HG03432 (cell line): ENCODE measurements around the gene ZNF311.
A peak's percentile ranks its signal among the peaks of the same experiment; 100 is the strongest.
"Not testable (repeated sequence)": the region's sequence is repeated elsewhere in the genome, so short reads cannot be mapped to it uniquely, and the experiment has no call there.

ENCODE experiments used
- ATAC-seq: cut with Tn5 transposase; IDR thresholded peaks from one replicate; pipeline ENCODE4 v1.9.1; 2021; ENCODE audit warnings: mild to moderate bottlenecking, moderate library complexity; ENCODE audit not compliant: unreplicated experiment

Gene ZNF311

GRCh38 chr6:28956331-28956730 lies 48.8 kb downstream of the ZNF311 start:
- no peak for ATAC-seq

- no peak for ATAC-seq
Observed at GRCh38 chr6:28953585-28954258, 51.4 kb downstream of the ZNF311 start.

- ATAC-seq, result peak; percentile 69
Observed at GRCh38 chr6:28953039-28953584, 52.0 kb downstream of the ZNF311 start.

- not testable (repeated sequence) for ATAC-seq
Observed at GRCh38 chr6:28949656-28950195, 55.4 kb downstream of the ZNF311 start.

- ATAC-seq, result no peak
Observed at GRCh38 chr6:28948782-28949486, 56.2 kb downstream of the ZNF311 start.

- ATAC-seq, result no peak
Observed at GRCh38 chr6:28947831-28948270, 57.3 kb downstream of the ZNF311 start.

- ATAC-seq, result no peak
Observed at GRCh38 chr6:28947067-28947765, 57.9 kb downstream of the ZNF311 start.

GRCh38 chr6:28945349-28945748 lies 59.8 kb downstream of the ZNF311 start:
- ATAC-seq, result no peak
